Measurements from ENCODE around the gene CYB561.

CYB561 gene

DNA sequence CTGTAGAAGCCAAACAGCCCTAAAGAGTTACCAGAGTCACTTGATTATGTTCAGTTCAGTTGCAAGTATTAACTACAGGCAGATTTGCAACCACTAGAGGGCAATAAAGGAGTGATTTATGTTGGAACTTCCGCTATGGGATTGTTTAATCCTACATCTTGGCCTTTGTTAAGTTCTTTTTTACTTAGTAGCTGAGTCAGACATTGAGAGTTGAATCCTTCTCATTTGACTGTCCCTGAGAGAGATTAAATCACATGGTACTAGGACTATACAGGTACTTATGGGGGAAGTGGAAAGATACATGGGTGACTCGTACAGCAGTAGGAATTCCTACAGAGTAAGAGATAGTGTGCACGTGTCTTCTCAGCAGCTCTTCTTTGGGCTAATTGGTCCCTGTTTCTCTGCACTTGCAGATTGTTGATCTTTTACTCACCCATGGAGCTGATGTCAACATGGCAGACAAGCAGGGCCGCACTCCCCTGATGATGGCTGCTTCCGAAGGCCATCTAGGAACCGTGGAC is 40.3 kb downstream of the CYB561 start:
- DNase-seq, result no peak

- DNase-seq, result no peak
Measured at GRCh38 chr17:63405020-63405419, 41.1 kb downstream of the CYB561 start.

DNA sequence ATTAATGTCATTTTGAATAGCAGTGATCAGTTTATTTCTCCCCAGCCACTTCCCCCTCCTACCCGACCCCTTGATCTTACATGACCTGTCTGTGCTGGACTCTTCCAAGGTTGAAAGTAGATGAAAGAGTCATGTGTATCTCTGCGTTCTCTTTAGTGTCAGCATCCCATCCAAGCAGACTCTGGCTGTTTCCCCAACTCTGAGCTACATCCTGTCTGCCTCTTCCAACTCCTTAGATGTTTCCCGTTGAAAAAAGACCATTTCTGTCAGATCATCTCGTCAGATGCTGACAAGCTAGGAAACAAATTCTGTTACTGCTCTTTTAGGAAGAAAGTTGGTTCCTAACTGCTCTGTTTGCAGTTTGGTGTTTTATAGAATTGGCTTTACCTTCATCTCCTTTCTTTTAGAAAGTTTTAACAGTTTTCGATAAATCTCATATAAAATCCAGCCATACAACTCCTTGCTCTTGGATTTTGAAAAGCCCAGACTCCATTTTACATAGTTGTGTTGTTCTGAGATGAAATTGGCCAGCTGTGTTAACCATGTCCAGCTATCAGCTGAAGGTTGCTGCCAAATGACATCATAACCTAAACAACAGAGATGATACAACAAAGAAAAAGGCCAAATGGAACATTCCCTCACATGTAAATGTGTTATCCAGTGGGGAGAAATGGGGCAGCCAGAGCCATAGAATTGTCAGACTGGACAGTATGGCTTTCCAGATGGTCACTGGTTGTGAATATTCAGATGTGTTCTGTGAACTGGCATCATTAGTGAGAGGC is 43.5 kb downstream of the CYB561 start:
- DNase-seq, result no peak

- no peak for DNase-seq
Measured at GRCh38 chr17:63399856-63400255, 46.2 kb downstream of the CYB561 start.

DNA sequence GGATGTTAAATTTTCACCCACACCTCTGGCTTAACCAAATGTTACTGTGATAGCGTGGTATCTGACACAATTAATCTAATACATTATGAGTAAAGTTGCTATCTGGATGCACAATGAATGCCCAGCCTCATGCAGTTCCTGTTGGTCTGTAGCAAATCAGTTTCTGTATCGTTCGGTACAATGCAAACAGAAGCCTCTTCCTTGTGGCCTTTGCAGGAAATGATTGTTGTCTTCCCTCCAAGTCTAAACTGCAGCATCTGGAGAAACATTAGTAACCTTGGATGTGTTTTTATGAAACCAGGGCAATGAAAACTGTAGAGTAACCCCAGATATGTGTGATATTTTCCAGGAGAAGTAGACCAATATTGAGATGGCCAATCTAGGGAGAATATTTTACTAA is 46.8 kb downstream of the CYB561 start:
- no peak for DNase-seq

DNA sequence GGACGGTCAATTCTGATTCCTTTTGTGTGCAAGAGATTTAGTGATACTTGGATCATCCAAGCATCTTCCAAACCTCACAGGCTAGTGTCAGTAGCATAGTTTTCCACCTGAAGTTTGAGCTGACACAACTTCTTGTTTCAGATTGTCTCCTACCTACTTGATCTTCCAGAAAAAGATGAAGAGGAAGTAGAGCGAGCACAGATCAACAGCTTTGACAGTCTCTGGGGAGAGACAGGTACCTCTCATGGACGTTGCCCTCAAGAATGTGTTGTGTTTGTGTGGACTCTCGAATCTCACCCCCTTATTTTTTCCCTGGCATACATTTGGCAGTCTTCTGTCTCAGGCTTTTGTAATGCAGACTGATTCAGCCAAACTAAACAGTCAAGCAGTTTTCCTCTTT is 47.4 kb downstream of the CYB561 start:
- no peak for DNase-seq

- DNase-seq, result no peak
Measured at GRCh38 chr17:63395075-63395805, 50.9 kb downstream of the CYB561 start.

DNA sequence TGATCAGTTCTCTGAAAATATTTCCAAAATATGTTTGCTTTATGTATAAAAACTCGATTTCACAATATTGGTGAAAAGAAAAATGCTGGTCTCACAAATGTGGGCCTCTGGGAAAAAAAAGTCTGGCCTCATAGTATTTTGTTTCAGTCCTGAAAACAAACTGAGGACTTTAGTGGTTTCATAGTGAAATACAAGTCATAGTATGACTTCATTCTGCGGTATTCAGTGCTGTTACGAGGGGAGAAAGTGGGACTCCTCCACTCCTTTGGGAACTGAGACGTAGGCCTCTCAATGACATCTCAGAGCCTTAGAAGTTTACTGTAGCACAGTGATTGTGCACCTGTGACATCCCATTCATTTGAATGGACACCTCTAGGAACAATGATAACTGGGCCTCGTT is 56.0 kb downstream of the CYB561 start:
- no peak for DNase-seq

DNA sequence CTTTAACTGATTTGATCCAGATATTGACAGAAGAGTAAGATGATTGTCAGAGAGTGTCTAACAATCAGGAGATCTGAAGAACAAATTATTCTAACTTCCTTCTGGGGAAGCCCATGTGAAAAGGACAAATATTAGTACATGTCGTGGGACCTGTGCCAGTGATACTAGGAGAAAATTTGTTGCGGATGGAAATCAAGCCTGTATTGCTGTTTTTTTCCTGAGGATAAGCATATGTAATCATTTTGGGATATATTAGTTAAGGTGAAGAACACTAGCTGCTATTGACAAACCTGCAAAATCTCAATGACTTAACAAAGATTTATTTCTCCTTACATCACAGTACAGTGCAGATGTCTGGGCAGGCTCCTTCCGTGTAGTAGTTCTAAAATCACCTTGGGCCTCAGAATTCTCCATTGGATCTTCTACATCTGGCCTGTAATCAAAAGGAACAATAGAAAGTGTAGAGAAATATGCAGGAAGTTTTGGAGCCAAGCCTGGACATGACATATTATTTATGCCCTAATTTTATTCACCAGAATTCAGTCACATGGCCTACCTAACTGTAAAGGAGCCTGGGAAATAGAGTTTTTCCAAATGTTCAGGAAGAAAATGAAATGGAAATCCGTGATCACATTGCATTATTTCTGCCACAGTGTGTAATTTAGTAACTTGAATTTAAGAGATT is 58.3 kb downstream of the CYB561 start:
- DNase-seq, result no peak

GRCh38 chr17:63382826-63383225 is 63.3 kb downstream of the CYB561 start:
- DNase-seq, result no peak

Measured in activated CD8-positive, alpha-beta memory T cell treated with anti-CD3 and anti-CD28 coated beads, Interleukin-2, amount 50 U/mL, for 4 hours (primary cell).